CD14-positive monocyte (primary cell): ENCODE results near the gene TRPV3. TPM values are rescaled to one million over a fixed set of nuclear protein-coding genes. Genes with fewer than 3 reads are reported as not detected.

ENCODE experiments used
- DNase-seq, 3 donors: peaks; one replicate each; pipeline ENCODE4 v3.0.0-alpha.2; 2011 to 2022
- H2AFZ ChIP-seq: 2 replicates; pipeline ENCODE4 v1.6.0; 2012; ENCODE audit warnings: mild to moderate bottlenecking, low read depth, low read length, inconsistent platforms; ENCODE audit not compliant: insufficient read depth, poor library complexity, severe bottlenecking
- H3K27ac ChIP-seq, 2 donors: 1 replicate in 1 of 2; 2 replicates in 1 of 2; pipeline ENCODE4 v1.5.1; 2012 to 2013; ENCODE audit warnings: low read length in 2 of 2, control low read depth in 1 of 2, inconsistent platforms in 1 of 2, low read depth in 1 of 2, mild to moderate bottlenecking in 1 of 2
- H3K27me3 ChIP-seq, 2 donors: one replicate each; pipeline versions ENCODE4 v1.6.0 to v1.6.1; 2011 to 2013; ENCODE audit warnings: low read length in 2 of 2; ENCODE audit not compliant: control insufficient read depth in 2 of 2, insufficient read depth in 2 of 2
- H3K36me3 ChIP-seq, 2 donors: replicated peaks in 1 of 2; 1 replicate in 1 of 2; 2 replicates in 1 of 2; pipeline versions ENCODE4 v1.5.1 to v1.6.1; 2012 to 2013; ENCODE audit warnings: low read length in 2 of 2, control low read depth in 1 of 2, inconsistent platforms in 1 of 2, mild to moderate bottlenecking in 1 of 2; ENCODE audit not compliant: insufficient read depth in 2 of 2, control insufficient read depth in 1 of 2
- H3K4me1 ChIP-seq, 2 donors: 1 replicate in 1 of 2; 2 replicates in 1 of 2; pipeline versions ENCODE4 v1.5.1 to v1.6.1; 2012 to 2013; ENCODE audit warnings: low read length in 2 of 2, control low read depth in 1 of 2, inconsistent platforms in 1 of 2, mild to moderate bottlenecking in 1 of 2, moderate library complexity in 1 of 2; ENCODE audit not compliant: insufficient read depth in 2 of 2, control insufficient read depth in 1 of 2
- H3K4me2 ChIP-seq: replicated peaks from 2 replicates; pipeline ENCODE3; 2012; ENCODE audit warnings: low read length, moderate library complexity, mild to moderate bottlenecking; ENCODE audit not compliant: poor library complexity, severe bottlenecking; ENCODE audit errors: extremely low read depth
- H3K4me3 ChIP-seq, 3 experiments: fragments of 200-600 bp in 1 of 3; sonication (generic) in 1 of 3; replicated peaks in 1 of 3; 1 replicate in 2 of 3; 2 replicates in 1 of 3; pipeline ENCODE4 v1.5.1; 2011 to 2013; ENCODE audit warnings: low read length in 3 of 3, mild to moderate bottlenecking in 3 of 3, control low read depth in 2 of 3, low read depth in 2 of 3, inconsistent platforms in 1 of 3, moderate library complexity in 1 of 3
- H3K79me2 ChIP-seq: 2 replicates; pipeline ENCODE4 v1.6.0; 2012; ENCODE audit warnings: mild to moderate bottlenecking, control low read depth, inconsistent platforms, low read length, moderate library complexity; ENCODE audit not compliant: insufficient read depth
- H3K9ac ChIP-seq: 2 replicates; pipeline ENCODE4 v1.6.0; 2017; ENCODE audit warnings: low read length, mild to moderate bottlenecking; ENCODE audit not compliant: insufficient read depth, poor library complexity, severe bottlenecking
- H3K9me3 ChIP-seq, 2 donors: replicated peaks in 1 of 2; 1 replicate in 1 of 2; 2 replicates in 1 of 2; pipeline versions ENCODE4 v1.5.1 to v1.6.1; 2012 to 2013; ENCODE audit warnings: low read length in 2 of 2, control low read depth in 1 of 2; ENCODE audit not compliant: control insufficient read depth in 1 of 2, insufficient read depth in 1 of 2
- H4K20me1 ChIP-seq: 2 replicates; pipeline ENCODE4 v1.6.0; 2012; ENCODE audit warnings: mild to moderate bottlenecking, low read length, control low read depth, moderate library complexity; ENCODE audit not compliant: insufficient read depth
- H3K27ac Mint-ChIP-seq, 7 donors: one replicate each; pipeline ENCODE4 v1.8.0; 2020; ENCODE audit warnings: mild to moderate bottlenecking in 7 of 7, mixed read lengths in 7 of 7, moderate library complexity in 6 of 7, inconsistent platforms in 2 of 7
- H3K27me3 Mint-ChIP-seq, 3 donors: one replicate each; pipeline ENCODE4 v1.8.0; 2021 to 2022; ENCODE audit warnings: low read depth in 3 of 3, mild to moderate bottlenecking in 3 of 3, mixed read lengths in 3 of 3, moderate library complexity in 3 of 3, inconsistent platforms in 1 of 3
- H3K36me3 Mint-ChIP-seq, 2 donors: one replicate each; pipeline ENCODE4 v1.8.0; 2020; ENCODE audit warnings: mixed read lengths in 2 of 2, inconsistent platforms in 1 of 2, mild to moderate bottlenecking in 1 of 2
- H3K4me1 Mint-ChIP-seq: one replicate; pipeline ENCODE4 v1.8.0; 2020; ENCODE audit warnings: mild to moderate bottlenecking, mixed read lengths
- H3K4me3 Mint-ChIP-seq, 2 donors: one replicate each; pipeline ENCODE4 v1.8.0; 2020; ENCODE audit warnings: mild to moderate bottlenecking in 2 of 2, mixed read lengths in 2 of 2, moderate library complexity in 1 of 2
- H3K9me3 Mint-ChIP-seq, 7 donors: one replicate each; pipeline ENCODE4 v1.8.0; 2020 to 2022; ENCODE audit warnings: mixed read lengths in 7 of 7, mild to moderate bottlenecking in 6 of 7, moderate library complexity in 6 of 7, inconsistent platforms in 2 of 7
- CTCF ChIP-seq: fragments of 200-600 bp; IDR thresholded peaks from one replicate; pipeline ENCODE4 v1.8.0; 2022; ENCODE audit warnings: antibody characterized with exemption, mild to moderate bottlenecking
- WGBS: methylation state at CpG from one replicate; pipeline ENCODE4 v1.1.5; 2013; ENCODE audit warnings: missing lambda C conversion rate; ENCODE audit not compliant: insufficient coverage; 5-methylcytosine and 5-hydroxymethylcytosine counted together
- intact Hi-C, 2 donors: fragments of 100-400 bp; cut with micrococcal nuclease; formaldehyde crosslinking; loops; one replicate each; pipeline versions ENCODE4 v1.15.0 to v1.15.1; 2023
- polyA plus RNA-seq, 3 donors: library from polyadenylated mRNA; depleted of rRNA in 1 of 3; unstranded in 2 of 3; stranded (reverse) in 1 of 3; fragments of 300-500 nt in 2 of 3; fragments of >200 nt in 1 of 3; fragmentation: Illumina TruSeq in 2 of 3; gene quantifications; 1 replicate in 2 of 3; 2 replicates in 1 of 3; pipeline ENCODE4 v1.2.3, GENCODE V29; 2012 to 2021

TRPV3 gene
- polyA plus RNA-seq, 3 donors: 0.01 TPM; not detected in 2

- Mint-ChIP-seq H3K9me3 (peaks cover 0 to 3% (median 0%) of the 10 kb centered on the region in 7 donors), H3K4me3 (no peak overlapping the region), H3K27me3 (peaks cover 0 to 2% (median 1%) of the 10 kb centered on the region in 3 donors), H3K4me1 (peaks cover 9% of the 10 kb centered on the region), H3K27ac (no peak overlapping the region), H3K36me3 (peaks cover 4 to 14% of the 10 kb centered on the region in 2 donors)
- no peak for DNase-seq
- Histone ChIP-seq H3K9me3 (no peaks in the 10 kb centered on the region), H3K27ac (no peak overlapping the region), H4K20me1 (no peaks in the 10 kb centered on the region), H3K36me3 (peaks cover 0 to 5% of the 10 kb centered on the region in 2 donors), H3K4me2 (no peak overlapping the region), H3K4me1 (peaks cover 4 to 6% of the 10 kb centered on the region in 2 donors), H3K4me3 (no peak overlapping the region), H3K9ac (no peak overlapping the region), H2AFZ (no peak overlapping the region), H3K79me2 (no peaks in the 10 kb centered on the region), H3K27me3 (no peaks in the 10 kb centered on the region)
- TF ChIP-seq CTCF: no peak
- WGBS: 98% methylated on average over 5 of the region's 7 CpGs
- intact Hi-C loops: no loop called here
These were observed 16.6 kb upstream of the TRPV3 start for GRCh38 chr17:3574231-3574630.

GRCh38 chr17:3573246-3574100 lies 15.9 kb upstream of the TRPV3 start:
- H3K27ac Mint-ChIP-seq: peak overlapping the region in 1 of 7 donors; percentile 19
- no peak overlapping the region for H3K9ac ChIP-seq
- no peak overlapping the region for H3K4me3 ChIP-seq
- H2AFZ ChIP-seq: no peak overlapping the region
- no peak overlapping the region for H3K27ac ChIP-seq
- no peak overlapping the region for H3K4me2 ChIP-seq
- peaks cover 4 to 17% of the 10 kb centered on the region in 2 donors for H3K36me3 Mint-ChIP-seq
- no peaks in the 10 kb centered on the region for H3K27me3 ChIP-seq
- peaks cover 0 to 5% of the 10 kb centered on the region in 2 donors for H3K36me3 ChIP-seq
- no peak for TF ChIP-seq CTCF
- H3K27me3 Mint-ChIP-seq: peaks cover 0 to 2% (median 0%) of the 10 kb centered on the region in 3 donors
- H3K4me1 ChIP-seq: peaks cover 4 to 6% of the 10 kb centered on the region in 2 donors
- H4K20me1 ChIP-seq: no peaks in the 10 kb centered on the region
- H3K9me3 Mint-ChIP-seq: peaks cover 0 to 3% (median 0%) of the 10 kb centered on the region in 7 donors
- WGBS: 95% methylated on average over 10 of the region's 22 CpGs
- no peak overlapping the region for H3K4me3 Mint-ChIP-seq
- H3K79me2 ChIP-seq: no peaks in the 10 kb centered on the region
- intact Hi-C loops: no loop called here
- no peaks in the 10 kb centered on the region for H3K9me3 ChIP-seq
- H3K4me1 Mint-ChIP-seq: peaks cover 9% of the 10 kb centered on the region
- no peak for DNase-seq
